GM06990 (cell line): Measurements from ENCODE around the gene RICTOR.

Experiments used
- DNase-seq: peaks from one replicate; pipeline ENCODE4 v3.0.0-alpha.2; 2011; ENCODE audit not compliant: insufficient read length; ENCODE audit errors: extremely low read depth
- H3K27me3 ChIP-seq: replicated peaks from 2 replicates; pipeline ENCODE4 v1.6.0; 2011; ENCODE audit warnings: low read length; ENCODE audit not compliant: control insufficient read depth, insufficient read depth
- H3K36me3 ChIP-seq: 2 replicates; pipeline ENCODE4 v1.5.1; 2011; ENCODE audit warnings: low read length; ENCODE audit not compliant: control insufficient read depth, insufficient read depth
- H3K4me3 ChIP-seq: replicated peaks from 2 replicates; pipeline ENCODE4 v1.5.1; 2011; ENCODE audit warnings: low read depth, mild to moderate bottlenecking, control low read depth, low read length
- TF ChIP-seq, protein P1 (sequence below): IDR thresholded peaks from 2 replicates; pipeline ENCODE4 v1.5.1; 2011; ENCODE audit warnings: low read length, control low read depth, mild to moderate bottlenecking, inconsistent platforms; ENCODE audit not compliant: insufficient read depth, poor library complexity, severe bottlenecking

The RICTOR gene

DNA sequence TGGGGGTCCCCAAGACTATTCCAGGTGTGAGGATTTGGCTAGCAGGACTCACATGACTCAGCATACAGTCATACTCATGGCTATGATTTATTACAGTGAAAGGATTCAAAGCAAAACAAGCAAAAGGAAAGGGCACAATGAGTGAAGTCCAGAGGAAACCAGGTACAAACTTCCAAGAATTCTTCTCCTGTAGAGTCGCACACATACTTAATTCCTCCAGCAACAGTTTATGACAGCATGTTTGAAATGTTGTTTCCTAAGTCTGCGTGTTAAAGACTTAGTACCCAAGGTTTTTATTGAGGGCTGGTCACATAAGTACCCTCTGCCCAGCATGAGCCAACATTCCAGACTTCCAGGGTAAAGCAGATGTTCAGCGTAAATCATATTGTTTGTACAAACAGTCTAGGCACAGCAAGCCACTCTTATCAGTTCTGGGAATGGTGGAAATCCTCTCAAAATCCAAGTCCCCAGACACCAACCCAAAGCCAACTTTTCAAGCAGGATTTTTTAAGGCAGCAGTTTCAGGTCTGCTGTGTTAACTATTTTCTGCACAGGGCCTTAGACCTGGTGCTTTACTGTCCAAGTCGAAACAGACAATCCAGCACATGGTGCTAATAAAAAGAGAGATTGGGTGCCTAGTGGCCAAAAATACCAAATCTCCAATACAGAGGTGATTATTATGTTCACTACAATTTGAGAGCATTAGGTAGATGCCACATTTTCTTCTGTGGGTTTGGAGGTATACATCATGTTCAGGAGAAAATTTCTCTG, 18.6 kb upstream of the RICTOR start:
- Histone ChIP-seq H3K36me3 (no peaks in the 10 kb centered on the region), H3K4me3 (no peak overlapping the region), H3K27me3 (no peaks in the 10 kb centered on the region)
- no peak for DNase-seq
- TF ChIP-seq, protein P1, sequence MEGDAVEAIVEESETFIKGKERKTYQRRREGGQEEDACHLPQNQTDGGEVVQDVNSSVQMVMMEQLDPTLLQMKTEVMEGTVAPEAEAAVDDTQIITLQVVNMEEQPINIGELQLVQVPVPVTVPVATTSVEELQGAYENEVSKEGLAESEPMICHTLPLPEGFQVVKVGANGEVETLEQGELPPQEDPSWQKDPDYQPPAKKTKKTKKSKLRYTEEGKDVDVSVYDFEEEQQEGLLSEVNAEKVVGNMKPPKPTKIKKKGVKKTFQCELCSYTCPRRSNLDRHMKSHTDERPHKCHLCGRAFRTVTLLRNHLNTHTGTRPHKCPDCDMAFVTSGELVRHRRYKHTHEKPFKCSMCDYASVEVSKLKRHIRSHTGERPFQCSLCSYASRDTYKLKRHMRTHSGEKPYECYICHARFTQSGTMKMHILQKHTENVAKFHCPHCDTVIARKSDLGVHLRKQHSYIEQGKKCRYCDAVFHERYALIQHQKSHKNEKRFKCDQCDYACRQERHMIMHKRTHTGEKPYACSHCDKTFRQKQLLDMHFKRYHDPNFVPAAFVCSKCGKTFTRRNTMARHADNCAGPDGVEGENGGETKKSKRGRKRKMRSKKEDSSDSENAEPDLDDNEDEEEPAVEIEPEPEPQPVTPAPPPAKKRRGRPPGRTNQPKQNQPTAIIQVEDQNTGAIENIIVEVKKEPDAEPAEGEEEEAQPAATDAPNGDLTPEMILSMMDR, result no peak

DNA sequence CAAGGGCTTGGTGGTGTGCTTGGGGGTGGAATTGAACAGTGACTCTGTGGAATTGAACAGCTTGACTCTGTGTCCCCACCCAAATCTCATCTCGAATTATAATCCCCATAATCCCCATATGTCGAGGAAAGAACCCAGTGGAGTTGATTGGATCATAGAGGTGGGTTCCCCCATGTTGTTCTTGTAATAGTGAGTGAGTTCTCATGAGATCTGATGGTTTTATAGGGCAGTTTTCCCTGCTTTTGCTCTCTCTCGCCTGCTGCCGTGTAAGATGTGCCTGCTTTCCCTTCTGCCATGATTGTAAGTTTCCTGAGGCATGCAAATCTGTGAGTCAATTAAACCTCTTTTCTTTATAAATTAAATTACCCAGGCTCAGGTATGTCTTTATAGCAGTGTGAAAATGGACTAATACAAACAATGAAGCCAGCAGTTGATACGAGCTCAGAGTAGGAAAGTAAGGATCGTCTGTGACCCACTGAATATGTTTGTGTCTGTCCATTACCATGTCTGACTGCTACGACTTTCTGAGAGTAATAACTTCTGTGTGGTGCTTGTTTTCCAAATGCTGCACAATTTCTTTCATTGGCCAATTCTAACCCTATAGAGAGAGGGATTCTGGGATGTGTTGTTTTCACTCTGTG, 17.9 kb upstream of the RICTOR start:
- no peaks in the 10 kb centered on the region for H3K36me3 ChIP-seq
- H3K4me3 ChIP-seq, result no peak overlapping the region
- no peak for DNase-seq
- H3K27me3 ChIP-seq, result no peaks in the 10 kb centered on the region
- TF ChIP-seq, protein P1, result no peak

DNA sequence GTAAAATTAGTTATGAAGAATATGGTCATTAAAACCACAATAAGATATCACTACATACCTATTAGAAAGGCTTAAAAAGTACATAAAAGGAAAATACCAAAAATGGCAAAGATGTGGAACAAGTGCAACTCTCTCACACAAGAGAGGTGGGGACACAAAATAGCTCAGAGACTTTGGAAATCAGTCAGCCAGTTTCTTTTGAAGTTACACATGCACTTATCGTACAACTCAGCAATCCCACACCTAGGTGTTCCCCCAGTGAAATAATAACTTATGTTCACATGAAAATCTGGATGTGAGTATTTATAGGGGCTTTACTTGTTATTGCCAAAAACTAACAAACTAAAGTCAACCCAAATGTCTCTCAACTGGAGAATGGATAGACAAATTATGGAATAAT, 9.8 kb upstream of the RICTOR start:
- DNase-seq, result no peak
- H3K4me3 ChIP-seq, result no peak overlapping the region
- H3K27me3 ChIP-seq, result no peaks in the 10 kb centered on the region
- no peaks in the 10 kb centered on the region for H3K36me3 ChIP-seq
- TF ChIP-seq, protein P1, result no peak

- Histone ChIP-seq H3K36me3 (no peaks in the 10 kb centered on the region), H3K4me3 (no peak overlapping the region), H3K27me3 (no peaks in the 10 kb centered on the region)
- DNase-seq, result no peak
- TF ChIP-seq, protein P1, result no peak
These were observed 8.8 kb upstream of the RICTOR start for GRCh38 chr5:39082995-39083394.

GRCh38 chr5:39080597-39081204, 6.5 kb upstream of the RICTOR start:
- Histone ChIP-seq H3K36me3 (no peaks in the 10 kb centered on the region), H3K4me3 (no peak overlapping the region)
- DNase-seq, result no peak

More at GRCh38 chr5:39080597-39081204, 6.5 kb upstream of the RICTOR start:
- TF ChIP-seq, protein P1, result peak; percentile 75
- no peaks in the 10 kb centered on the region for H3K27me3 ChIP-seq
